Left ventricle myocardium inferior (tissue), 1 donor: ENCODE results near the gene SLC12A5. TPM values are rescaled to one million over a fixed set of nuclear protein-coding genes. Genes with fewer than 3 reads are reported as not detected.

Source experiments
- DNase-seq: peaks from one replicate; pipeline ENCODE4 v3.0.0-alpha.2; 2020
- H3K27ac ChIP-seq: fragments of 200-600 bp; replicated peaks from 2 replicates; pipeline ENCODE4 v1.8.0; 2021
- H3K27me3 ChIP-seq: fragments of 200-600 bp; 2 replicates; pipeline ENCODE4 v1.8.0; 2021; ENCODE audit warnings: low read depth
- H3K36me3 ChIP-seq: fragments of 200-600 bp; 2 replicates; pipeline ENCODE4 v1.8.0; 2021
- H3K4me1 ChIP-seq: fragments of 200-600 bp; 2 replicates; pipeline ENCODE4 v1.8.0; 2021
- H3K4me3 ChIP-seq: fragments of 200-600 bp; 2 replicates; pipeline ENCODE4 v1.8.0; 2021; ENCODE audit warnings: mild to moderate bottlenecking, moderate library complexity
- H3K9me3 ChIP-seq: fragments of 200-600 bp; replicated peaks from 2 replicates; pipeline ENCODE4 v1.8.0; 2021
- intact Hi-C: fragments of 100-400 bp; cut with micrococcal nuclease; formaldehyde crosslinking; loops from one replicate; pipeline ENCODE4 v1.11.0; 2022
- total RNA-seq: library from RNA; stranded (reverse); fragmentation: NEBNext Ultra II Directional; extraction: Animal tissue kit (Norgen Biotek cat#: 25700); gene quantifications from one replicate; pipeline ENCODE4 v1.2.1, GENCODE V29; 2021
- TF ChIP-seq, protein P1 (sequence below): fragments of 200-600 bp; IDR thresholded peaks from 2 replicates; pipeline ENCODE4 v1.8.0; 2021; ENCODE audit warnings: antibody characterized with exemption, mild to moderate bottlenecking, borderline replicate concordance
- donor health status: DM: no; HTN: yes; CAD: no; lungs with severe emphysema.

Gene SLC12A5
- total RNA-seq, 1 donor from 2014 or later = not detected

DNA sequence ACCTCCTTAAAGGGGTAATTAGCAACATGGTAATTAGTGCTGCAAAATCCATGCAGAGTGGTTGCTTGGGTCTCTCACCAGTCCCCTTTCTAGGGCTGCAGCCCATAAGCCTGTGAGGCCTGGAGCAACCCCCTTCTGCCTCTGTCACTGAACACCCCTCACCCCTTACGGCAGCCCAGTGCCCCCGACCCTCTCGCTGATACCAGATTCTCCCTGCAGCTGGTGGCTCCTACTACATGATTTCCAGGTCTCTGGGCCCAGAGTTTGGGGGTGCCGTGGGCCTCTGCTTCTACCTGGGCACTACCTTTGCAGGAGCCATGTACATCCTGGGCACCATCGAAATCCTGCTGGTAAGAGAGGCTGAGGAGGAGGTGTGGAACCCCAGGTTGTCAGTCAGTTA is 8.0 kb downstream of the SLC12A5 start:
- H3K36me3 ChIP-seq = no peaks in the 10 kb centered on the region
- H3K27me3 ChIP-seq = peaks cover 84% of the 10 kb centered on the region
- H3K9me3 ChIP-seq = no peaks in the 10 kb centered on the region
- TF ChIP-seq, protein P1, sequence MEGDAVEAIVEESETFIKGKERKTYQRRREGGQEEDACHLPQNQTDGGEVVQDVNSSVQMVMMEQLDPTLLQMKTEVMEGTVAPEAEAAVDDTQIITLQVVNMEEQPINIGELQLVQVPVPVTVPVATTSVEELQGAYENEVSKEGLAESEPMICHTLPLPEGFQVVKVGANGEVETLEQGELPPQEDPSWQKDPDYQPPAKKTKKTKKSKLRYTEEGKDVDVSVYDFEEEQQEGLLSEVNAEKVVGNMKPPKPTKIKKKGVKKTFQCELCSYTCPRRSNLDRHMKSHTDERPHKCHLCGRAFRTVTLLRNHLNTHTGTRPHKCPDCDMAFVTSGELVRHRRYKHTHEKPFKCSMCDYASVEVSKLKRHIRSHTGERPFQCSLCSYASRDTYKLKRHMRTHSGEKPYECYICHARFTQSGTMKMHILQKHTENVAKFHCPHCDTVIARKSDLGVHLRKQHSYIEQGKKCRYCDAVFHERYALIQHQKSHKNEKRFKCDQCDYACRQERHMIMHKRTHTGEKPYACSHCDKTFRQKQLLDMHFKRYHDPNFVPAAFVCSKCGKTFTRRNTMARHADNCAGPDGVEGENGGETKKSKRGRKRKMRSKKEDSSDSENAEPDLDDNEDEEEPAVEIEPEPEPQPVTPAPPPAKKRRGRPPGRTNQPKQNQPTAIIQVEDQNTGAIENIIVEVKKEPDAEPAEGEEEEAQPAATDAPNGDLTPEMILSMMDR = no peak
- H3K4me3 ChIP-seq = no peak overlapping the region
- intact Hi-C loops = no loop called here
- H3K27ac ChIP-seq = no peak overlapping the region
- DNase-seq = no peak
- peaks cover 3% of the 10 kb centered on the region for H3K4me1 ChIP-seq

DNA sequence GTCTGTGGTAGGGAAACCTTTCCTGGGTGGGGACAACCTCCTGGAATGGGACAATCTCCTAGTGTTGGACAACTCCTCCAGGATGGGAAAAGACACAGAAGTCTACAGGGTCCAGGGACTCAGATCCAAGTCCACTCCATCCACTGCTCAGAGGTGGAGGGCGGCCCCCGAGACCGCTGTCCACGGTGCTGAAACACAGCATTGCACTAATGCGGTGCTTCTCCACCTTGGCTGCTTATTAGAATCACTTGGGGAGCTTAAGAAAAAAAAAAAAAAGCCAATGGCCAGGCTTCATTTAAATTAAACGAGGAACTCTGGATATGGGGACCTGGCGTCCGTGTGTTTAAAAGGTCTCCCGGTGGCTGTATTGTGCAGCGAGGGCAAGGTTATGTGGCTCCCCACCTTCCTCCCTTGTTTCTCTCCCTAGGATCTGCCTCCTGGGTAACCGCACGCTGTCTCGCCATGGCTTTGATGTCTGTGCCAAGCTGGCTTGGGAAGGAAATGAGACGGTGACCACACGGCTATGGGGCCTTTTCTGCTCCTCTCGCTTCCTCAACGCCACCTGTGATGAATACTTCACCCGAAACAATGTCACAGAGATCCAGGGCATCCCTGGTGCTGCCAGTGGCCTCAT is 12.0 kb downstream of the SLC12A5 start:
- TF ChIP-seq, protein P1 = no peak
- peaks cover 84% of the 10 kb centered on the region for H3K27me3 ChIP-seq
- no peaks in the 10 kb centered on the region for H3K9me3 ChIP-seq
- intact Hi-C loops = no loop called here
- no peak overlapping the region for H3K4me3 ChIP-seq
- no peaks in the 10 kb centered on the region for H3K36me3 ChIP-seq
- no peak for DNase-seq
- no peaks in the 10 kb centered on the region for H3K4me1 ChIP-seq
- no peak overlapping the region for H3K27ac ChIP-seq

DNA sequence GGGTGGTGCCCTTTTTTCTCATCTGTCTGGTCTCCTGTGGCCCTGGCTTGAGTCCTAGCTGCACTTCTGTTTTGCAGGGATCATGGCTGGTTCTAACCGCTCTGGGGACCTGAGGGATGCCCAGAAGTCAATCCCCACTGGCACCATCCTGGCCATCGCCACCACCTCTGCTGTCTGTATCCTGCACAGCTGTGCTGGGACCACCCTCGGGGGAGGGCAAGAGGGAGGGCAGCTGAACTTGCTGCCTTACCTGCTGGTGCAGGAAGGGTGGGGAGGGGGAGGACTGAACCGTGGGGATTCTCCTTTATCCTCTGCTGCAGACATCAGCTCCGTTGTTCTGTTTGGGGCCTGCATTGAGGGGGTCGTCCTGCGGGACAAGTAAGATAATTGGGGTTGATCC is 14.5 kb downstream of the SLC12A5 start:
- Histone ChIP-seq H3K36me3 (no peaks in the 10 kb centered on the region), H3K27me3 (peaks cover 92% of the 10 kb centered on the region), H3K27ac (no peak overlapping the region), H3K9me3 (no peaks in the 10 kb centered on the region), H3K4me1 (no peaks in the 10 kb centered on the region), H3K4me3 (no peak overlapping the region)
- DNase-seq = no peak
- intact Hi-C loops = no loop called here
- TF ChIP-seq, protein P1 = no peak

DNA sequence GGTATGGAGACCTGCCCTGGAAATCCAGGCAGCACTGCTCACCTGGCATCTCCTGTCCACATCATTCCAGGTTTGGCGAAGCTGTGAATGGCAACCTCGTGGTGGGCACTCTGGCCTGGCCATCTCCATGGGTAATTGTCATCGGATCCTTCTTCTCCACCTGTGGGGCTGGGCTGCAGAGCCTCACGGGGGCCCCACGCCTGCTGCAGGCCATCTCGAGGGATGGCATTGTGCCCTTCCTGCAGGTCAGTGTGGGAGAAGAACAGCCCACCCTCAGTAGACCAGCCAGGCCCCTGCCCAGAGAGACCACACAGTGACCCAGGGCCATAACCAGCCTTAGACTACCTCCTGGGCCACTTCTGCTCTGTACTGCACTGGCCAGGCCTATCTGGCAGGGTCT is 15.9 kb downstream of the SLC12A5 start:
- intact Hi-C loops = no loop called here
- peaks cover 99% of the 10 kb centered on the region for H3K27me3 ChIP-seq

DNA sequence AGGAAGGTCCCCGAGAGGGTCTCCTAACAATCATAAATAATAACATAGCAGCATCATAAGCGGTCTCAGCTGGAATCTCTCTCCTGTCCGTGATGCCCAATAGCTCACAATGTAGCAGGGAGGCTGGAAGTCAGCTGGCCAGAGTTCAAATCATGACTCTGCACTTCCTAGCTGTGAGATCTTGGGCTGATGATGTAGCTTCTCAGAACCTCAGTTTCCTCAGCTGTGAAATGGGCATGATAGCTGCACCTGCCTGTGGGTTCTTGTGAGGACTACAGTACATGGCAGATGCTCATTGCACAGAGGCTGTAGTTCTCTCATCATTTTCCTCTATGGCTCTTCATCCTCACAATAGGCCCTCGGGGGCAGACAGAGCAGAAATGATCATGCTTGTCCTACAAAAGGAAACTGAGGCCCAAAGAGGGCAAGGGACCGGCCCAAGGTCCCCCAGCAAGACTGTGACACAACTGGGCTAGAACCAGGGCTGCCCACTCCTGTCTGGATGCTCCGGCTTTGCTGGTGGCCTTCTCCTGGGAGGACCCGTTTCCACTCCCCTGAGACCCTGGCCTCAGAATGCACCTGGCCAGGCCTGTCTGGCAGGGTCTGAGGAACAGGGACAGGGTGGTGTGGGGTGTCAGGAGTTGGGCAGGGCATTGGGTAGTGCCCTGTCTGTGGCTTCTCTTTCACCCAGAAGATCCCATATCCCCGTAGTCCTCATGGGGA is 17.7 kb downstream of the SLC12A5 start:
- DNase-seq = no peak
- no peaks in the 10 kb centered on the region for H3K4me1 ChIP-seq
- no peaks in the 10 kb centered on the region for H3K36me3 ChIP-seq
- TF ChIP-seq, protein P1 = no peak
- H3K27ac ChIP-seq = no peak overlapping the region
- H3K4me3 ChIP-seq = no peak overlapping the region
- H3K9me3 ChIP-seq = no peaks in the 10 kb centered on the region
- peaks cover 99% of the 10 kb centered on the region for H3K27me3 ChIP-seq
- intact Hi-C loops = no loop called here

More for the DNA sequence above, 15.9 kb downstream of the SLC12A5 start:
- Histone ChIP-seq H3K9me3 (no peaks in the 10 kb centered on the region), H3K4me1 (no peaks in the 10 kb centered on the region), H3K36me3 (no peaks in the 10 kb centered on the region), H3K27ac (no peak overlapping the region), H3K4me3 (no peak overlapping the region)
- TF ChIP-seq, protein P1 = no peak
- no peak for DNase-seq
